H9 (cell line): ENCODE results near the gene LETM1. TPM values are rescaled to one million over a fixed set of nuclear protein-coding genes. Genes with fewer than 3 reads are reported as not detected.

Experiments
- DNase-seq: peaks from one replicate; pipeline ENCODE4 v3.0.0-alpha.2; 2017
- H2AFZ ChIP-seq: one replicate; pipeline ENCODE4 v1.6.1; 2013; ENCODE audit warnings: mild to moderate bottlenecking, low read length, control low read depth, moderate library complexity
- H2AK5ac ChIP-seq: 2 replicates; pipeline ENCODE4 v1.6.1; 2013; ENCODE audit warnings: low read length, control low read depth, mixed read lengths; ENCODE audit not compliant: insufficient read length
- H2BK120ac ChIP-seq: one replicate; pipeline ENCODE4 v1.6.1; 2013; ENCODE audit warnings: low read depth, mild to moderate bottlenecking, low read length, control low read depth, inconsistent platforms; ENCODE audit not compliant: poor library complexity, severe bottlenecking
- H2BK12ac ChIP-seq: 2 replicates; pipeline ENCODE4 v1.6.1; 2013; ENCODE audit warnings: low read length, control low read depth, mixed read lengths, low read depth; ENCODE audit not compliant: insufficient read length
- H2BK15ac ChIP-seq: 2 replicates; pipeline ENCODE4 v1.6.1; 2013; ENCODE audit warnings: low read depth, low read length, control low read depth
- H2BK20ac ChIP-seq: one replicate; pipeline ENCODE4 v1.6.1; 2013; ENCODE audit warnings: low read depth, mild to moderate bottlenecking, low read length, control low read depth, inconsistent platforms; ENCODE audit not compliant: poor library complexity, severe bottlenecking
- H2BK5ac ChIP-seq: 2 replicates; pipeline ENCODE4 v1.6.1; 2013; ENCODE audit warnings: low read length, control low read depth, mixed read lengths; ENCODE audit not compliant: insufficient read length
- H3K14ac ChIP-seq: 2 replicates; pipeline ENCODE4 v1.6.1; 2013; ENCODE audit warnings: low read length, control low read depth; ENCODE audit not compliant: insufficient read depth
- H3K18ac ChIP-seq: 2 replicates; pipeline ENCODE4 v1.6.1; 2013; ENCODE audit warnings: low read depth, mild to moderate bottlenecking, mixed read lengths, low read length, control low read depth; ENCODE audit not compliant: insufficient read length
- H3K23ac ChIP-seq: 2 replicates; pipeline ENCODE4 v1.6.1; 2013; ENCODE audit warnings: low read length, control low read depth, mixed read lengths, low read depth; ENCODE audit not compliant: insufficient read length
- H3K23me2 ChIP-seq: 2 replicates; pipeline ENCODE4 v1.6.1; 2013; ENCODE audit warnings: low read depth, mild to moderate bottlenecking, mixed read lengths, low read length, control low read depth; ENCODE audit not compliant: insufficient read length, poor library complexity, severe bottlenecking
- H3K27ac ChIP-seq: 2 replicates; pipeline ENCODE4 v1.5.1; 2013; ENCODE audit warnings: low read length, control low read depth, mixed read lengths, low read depth; ENCODE audit not compliant: insufficient read length
- H3K27me3 ChIP-seq: 2 replicates; pipeline ENCODE4 v1.6.1; 2013; ENCODE audit warnings: low read length, control low read depth, inconsistent platforms; ENCODE audit not compliant: insufficient read depth
- H3K4ac ChIP-seq: 2 replicates; pipeline ENCODE4 v1.6.1; 2013; ENCODE audit warnings: low read depth, mild to moderate bottlenecking, control low read depth, inconsistent platforms, low read length, moderate library complexity
- H3K4me1 ChIP-seq: 2 replicates; pipeline ENCODE4 v1.6.1; 2013; ENCODE audit warnings: low read length, control low read depth, inconsistent platforms; ENCODE audit not compliant: insufficient read depth
- H3K4me2 ChIP-seq: 2 replicates; pipeline ENCODE4 v1.6.1; 2013; ENCODE audit warnings: low read length, control low read depth, mixed read lengths; ENCODE audit not compliant: insufficient read length, insufficient read depth
- H3K56ac ChIP-seq: 2 replicates; pipeline ENCODE4 v1.6.1; 2013; ENCODE audit warnings: low read depth, mild to moderate bottlenecking, mixed read lengths, low read length, control low read depth; ENCODE audit not compliant: insufficient read length
- H3K79me1 ChIP-seq: 2 replicates; pipeline ENCODE4 v1.6.1; 2013; ENCODE audit warnings: low read depth, mild to moderate bottlenecking, moderate library complexity, low read length, control low read depth, inconsistent platforms; ENCODE audit not compliant: insufficient read depth, poor library complexity, severe bottlenecking
- H3K79me2 ChIP-seq: 2 replicates; pipeline ENCODE4 v1.6.1; 2013; ENCODE audit warnings: low read length, control low read depth, inconsistent platforms; ENCODE audit not compliant: insufficient read depth
- H3K9ac ChIP-seq: 2 replicates; pipeline ENCODE4 v1.6.1; 2013; ENCODE audit warnings: low read length, control low read depth, mixed read lengths; ENCODE audit not compliant: insufficient read length; ENCODE audit errors: extremely low read depth
- H3K9me3 ChIP-seq: one replicate; pipeline ENCODE4 v1.6.1; 2013; ENCODE audit warnings: low read depth, low read length, inconsistent platforms; ENCODE audit not compliant: control insufficient read depth
- H3T11ph ChIP-seq: one replicate; pipeline ENCODE4 v1.6.1; 2013; ENCODE audit warnings: mild to moderate bottlenecking, low read length, control low read depth, inconsistent platforms
- H4K20me1 ChIP-seq: one replicate; pipeline ENCODE4 v1.6.1; 2013; ENCODE audit not compliant: control insufficient read depth, insufficient read length, insufficient read depth
- H4K5ac ChIP-seq: 2 replicates; pipeline ENCODE4 v1.6.1; 2013; ENCODE audit warnings: low read depth, mild to moderate bottlenecking, mixed read lengths, low read length, control low read depth; ENCODE audit not compliant: insufficient read length
- H4K8ac ChIP-seq: replicated peaks from 2 replicates; pipeline ENCODE4 v1.6.1; 2013; ENCODE audit warnings: low read length, control low read depth, mixed read lengths, low read depth; ENCODE audit not compliant: insufficient read length
- H4K91ac ChIP-seq: 2 replicates; pipeline ENCODE4 v1.6.1; 2013; ENCODE audit warnings: low read depth, mild to moderate bottlenecking, moderate library complexity, mixed read lengths, low read length, control low read depth; ENCODE audit not compliant: insufficient read length
- H3K27ac Mint-ChIP-seq, 3 experiments: 2 replicates in 2 of 3; 3 replicates in 1 of 3; pipeline ENCODE4 v1.8.0; 2020 to 2021; ENCODE audit warnings: mixed read lengths in 3 of 3, mild to moderate bottlenecking in 1 of 3, moderate library complexity in 1 of 3
- H3K27me3 Mint-ChIP-seq: 2 replicates; pipeline ENCODE4 v1.8.0; 2021; ENCODE audit warnings: low read depth, mild to moderate bottlenecking, moderate library complexity, mixed read lengths
- H3K36me3 Mint-ChIP-seq, 3 experiments: 2 replicates in 2 of 3; 3 replicates in 1 of 3; pipeline ENCODE4 v1.8.0; 2020 to 2021; ENCODE audit warnings: low read depth in 3 of 3, mixed read lengths in 3 of 3; ENCODE audit not compliant: insufficient read depth in 1 of 3
- H3K4me1 Mint-ChIP-seq, 2 experiments: 2 replicates each; pipeline ENCODE4 v1.8.0; 2020; ENCODE audit warnings: mixed read lengths in 2 of 2
- H3K4me3 Mint-ChIP-seq, 2 experiments: 2 replicates in 1 of 2; 3 replicates in 1 of 2; pipeline ENCODE4 v1.8.0; 2020 to 2021; ENCODE audit warnings: mild to moderate bottlenecking in 2 of 2, mixed read lengths in 2 of 2, moderate library complexity in 1 of 2
- H3K9me3 Mint-ChIP-seq, 2 experiments: 2 replicates in 1 of 2; 3 replicates in 1 of 2; pipeline ENCODE4 v1.8.0; 2020; ENCODE audit warnings: mild to moderate bottlenecking in 2 of 2, mixed read lengths in 2 of 2, moderate library complexity in 1 of 2
- WGBS: extraction: QIAGEN DNeasy Blood & Tissue Kit; methylation state at CpG from one replicate; pipeline ENCODE4 v1.1.7; 2013; ENCODE audit warnings: missing lambda C conversion rate, low lambda C conversion rate, mixed read lengths; ENCODE audit not compliant: insufficient read length; ENCODE audit errors: extremely low coverage; 5-methylcytosine and 5-hydroxymethylcytosine counted together
- total RNA-seq: library from RNA; stranded (reverse); gene quantifications from 2 replicates; pipeline ENCODE4 v1.2.1, GENCODE V29; 2021
- TF ChIP-seq, protein P1 (sequence below): fragments of 200-600 bp; sonication (generic); conservative IDR thresholded peaks from 3 replicates; pipeline ENCODE4 v1.8.0; 2021; ENCODE audit warnings: antibody characterized with exemption, mild to moderate bottlenecking

LETM1 gene
- total RNA-seq, 1 experiment from 2014 or later, result 43.4 TPM

DNA sequence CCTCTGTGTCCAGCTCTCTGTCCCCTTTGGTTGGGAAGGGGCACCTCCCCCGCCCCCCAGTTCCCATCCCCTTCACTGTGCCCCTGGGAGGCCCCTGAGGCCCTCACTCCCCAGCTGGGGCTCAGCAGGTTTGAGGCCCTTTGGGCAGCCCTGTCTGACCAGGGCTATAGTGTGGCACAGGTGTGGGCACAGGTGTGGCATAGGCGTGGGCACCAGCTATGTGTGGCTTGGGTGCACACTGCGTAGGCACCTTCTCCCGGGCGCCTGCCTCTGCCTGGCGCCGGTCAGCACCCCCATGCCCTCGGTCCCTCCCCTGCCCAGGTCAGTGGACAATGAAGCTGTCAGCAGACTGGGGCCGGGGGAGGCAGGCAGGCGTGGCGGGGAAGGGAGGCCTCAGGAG is 70.4 kb downstream of the LETM1 start:
- no peaks in the 10 kb centered on the region for H3K4me1 ChIP-seq
- no peak overlapping the region for H3K9ac ChIP-seq

More for the DNA sequence above, 70.4 kb downstream of the LETM1 start:
- no peak overlapping the region for H3T11ph ChIP-seq
- no peak overlapping the region for H4K5ac ChIP-seq
- H3K56ac ChIP-seq, result no peak overlapping the region
- H3K27me3 Mint-ChIP-seq, result peaks cover 10% of the 10 kb centered on the region
- no peak overlapping the region for H3K4ac ChIP-seq
- H3K9me3 Mint-ChIP-seq, result no peaks in the 10 kb centered on the region
- H3K27ac Mint-ChIP-seq, result no peak overlapping the region
- no peak overlapping the region for H2BK5ac ChIP-seq
- no peak overlapping the region for H4K91ac ChIP-seq
- no peak for DNase-seq
- no peak overlapping the region for H2AFZ ChIP-seq
- no peaks in the 10 kb centered on the region for H3K23me2 ChIP-seq
- H2BK20ac ChIP-seq, result no peak overlapping the region
- H2BK120ac ChIP-seq, result no peak overlapping the region
- no peak overlapping the region for H2AK5ac ChIP-seq
- H3K18ac ChIP-seq, result no peak overlapping the region
- no peak overlapping the region for H3K27ac ChIP-seq
- H3K36me3 Mint-ChIP-seq, result no peaks in the 10 kb centered on the region
- no peak overlapping the region for H3K23ac ChIP-seq
- peaks cover 10 to 17% of the 10 kb centered on the region in 2 experiments for H3K4me1 Mint-ChIP-seq
- H3K79me1 ChIP-seq, result no peaks in the 10 kb centered on the region
- H4K20me1 ChIP-seq, result no peaks in the 10 kb centered on the region
- no peak overlapping the region for H2BK15ac ChIP-seq
- TF ChIP-seq, protein P1, sequence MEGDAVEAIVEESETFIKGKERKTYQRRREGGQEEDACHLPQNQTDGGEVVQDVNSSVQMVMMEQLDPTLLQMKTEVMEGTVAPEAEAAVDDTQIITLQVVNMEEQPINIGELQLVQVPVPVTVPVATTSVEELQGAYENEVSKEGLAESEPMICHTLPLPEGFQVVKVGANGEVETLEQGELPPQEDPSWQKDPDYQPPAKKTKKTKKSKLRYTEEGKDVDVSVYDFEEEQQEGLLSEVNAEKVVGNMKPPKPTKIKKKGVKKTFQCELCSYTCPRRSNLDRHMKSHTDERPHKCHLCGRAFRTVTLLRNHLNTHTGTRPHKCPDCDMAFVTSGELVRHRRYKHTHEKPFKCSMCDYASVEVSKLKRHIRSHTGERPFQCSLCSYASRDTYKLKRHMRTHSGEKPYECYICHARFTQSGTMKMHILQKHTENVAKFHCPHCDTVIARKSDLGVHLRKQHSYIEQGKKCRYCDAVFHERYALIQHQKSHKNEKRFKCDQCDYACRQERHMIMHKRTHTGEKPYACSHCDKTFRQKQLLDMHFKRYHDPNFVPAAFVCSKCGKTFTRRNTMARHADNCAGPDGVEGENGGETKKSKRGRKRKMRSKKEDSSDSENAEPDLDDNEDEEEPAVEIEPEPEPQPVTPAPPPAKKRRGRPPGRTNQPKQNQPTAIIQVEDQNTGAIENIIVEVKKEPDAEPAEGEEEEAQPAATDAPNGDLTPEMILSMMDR, result no peak
- no peaks in the 10 kb centered on the region for H3K9me3 ChIP-seq
- no peak overlapping the region for H4K8ac ChIP-seq
- H3K4me3 Mint-ChIP-seq, result no peak overlapping the region
- no peak overlapping the region for H2BK12ac ChIP-seq
- no peaks in the 10 kb centered on the region; the same call in 1 of the 2 replicates for H3K27me3 ChIP-seq
- H3K79me2 ChIP-seq, result no peaks in the 10 kb centered on the region
- no peak overlapping the region for H3K14ac ChIP-seq
- no CpG with 5 or more reads among the region's 11 CpGs for WGBS
- no peak overlapping the region for H3K4me2 ChIP-seq
